Choroid plexus epithelial cell (primary cell): ENCODE results near the gene TMEM204.
A peak's percentile ranks its signal among the peaks of the same experiment; 100 is the strongest.

Source experiments
- DNase-seq: peaks from one replicate; pipeline ENCODE4 v3.0.0-alpha.2; 2010; ENCODE audit warnings: low read depth
- H3K4me3 ChIP-seq: 2 replicates; pipeline ENCODE4 v1.5.1; 2011; ENCODE audit warnings: low read depth, mild to moderate bottlenecking, control low read depth, low read length, moderate library complexity
- CTCF ChIP-seq: conservative IDR thresholded peaks from 2 replicates; pipeline ENCODE4 v1.5.1; 2011; ENCODE audit warnings: low read depth, mild to moderate bottlenecking, control low read depth, inconsistent platforms, low read length, moderate library complexity

The TMEM204 gene

DNA sequence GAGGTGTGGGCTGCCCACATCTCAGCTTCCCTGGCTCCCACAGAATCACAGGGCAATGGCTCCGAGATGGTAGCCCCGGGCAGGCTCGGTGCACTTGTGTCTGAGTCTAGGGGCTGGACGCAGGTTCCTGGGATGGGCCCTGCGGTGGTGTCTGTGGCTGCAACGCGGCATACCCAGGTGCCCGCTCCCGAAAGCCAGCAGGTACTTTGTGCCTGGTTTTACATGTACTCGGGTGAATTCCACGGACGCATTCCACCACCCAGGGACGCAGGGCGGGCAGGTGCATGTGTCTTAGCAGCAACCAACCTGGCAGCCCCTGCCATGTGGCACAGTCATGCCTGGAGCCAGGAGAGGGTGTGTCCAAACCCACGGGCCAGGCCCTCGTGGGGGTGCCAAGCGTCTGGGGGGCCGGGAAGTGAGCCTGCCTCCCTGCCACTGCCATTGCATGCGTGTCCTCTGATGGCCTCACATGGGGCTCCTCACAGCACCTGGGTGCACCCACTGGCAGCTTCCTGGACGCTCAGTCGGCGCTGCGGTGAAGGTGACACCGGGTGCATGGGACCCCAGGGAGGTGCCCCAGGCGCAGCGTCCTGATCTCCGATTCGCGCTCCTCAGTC lies 4.4 kb upstream of the TMEM204 start:
- no peak overlapping the region for H3K4me3 ChIP-seq
- TF ChIP-seq CTCF: no peak

DNA sequence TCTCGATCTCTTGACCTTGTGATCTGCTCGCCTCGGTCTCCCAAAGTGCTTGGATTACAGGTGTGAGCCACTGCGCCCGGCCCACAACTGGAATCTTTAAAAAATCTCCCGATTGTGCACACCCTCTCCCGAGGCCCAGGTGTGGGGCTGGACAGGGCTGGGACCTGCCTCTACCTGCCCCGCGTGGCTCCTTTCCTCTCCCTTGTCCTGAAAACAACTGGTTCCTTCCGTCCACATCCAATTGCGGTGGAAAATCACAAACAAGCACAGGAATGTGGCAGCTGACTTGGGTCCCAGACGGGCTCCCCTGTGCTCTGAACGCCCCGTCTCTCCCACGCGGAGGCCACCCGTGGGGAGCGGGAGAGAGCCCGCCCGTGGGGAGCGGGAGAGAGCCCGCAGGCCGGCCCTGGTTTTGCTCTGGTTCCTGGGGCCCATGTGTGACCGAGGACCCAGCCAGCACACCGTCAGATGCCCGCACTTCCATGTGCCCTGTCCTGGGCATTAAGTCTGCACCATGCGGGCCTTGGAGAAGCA lies 3.0 kb upstream of the TMEM204 start:
- DNase-seq: no peak
- TF ChIP-seq CTCF: no peak
- H3K4me3 ChIP-seq: no peak overlapping the region

More for the DNA sequence above, 4.4 kb upstream of the TMEM204 start:
- DNase-seq: no peak

DNA sequence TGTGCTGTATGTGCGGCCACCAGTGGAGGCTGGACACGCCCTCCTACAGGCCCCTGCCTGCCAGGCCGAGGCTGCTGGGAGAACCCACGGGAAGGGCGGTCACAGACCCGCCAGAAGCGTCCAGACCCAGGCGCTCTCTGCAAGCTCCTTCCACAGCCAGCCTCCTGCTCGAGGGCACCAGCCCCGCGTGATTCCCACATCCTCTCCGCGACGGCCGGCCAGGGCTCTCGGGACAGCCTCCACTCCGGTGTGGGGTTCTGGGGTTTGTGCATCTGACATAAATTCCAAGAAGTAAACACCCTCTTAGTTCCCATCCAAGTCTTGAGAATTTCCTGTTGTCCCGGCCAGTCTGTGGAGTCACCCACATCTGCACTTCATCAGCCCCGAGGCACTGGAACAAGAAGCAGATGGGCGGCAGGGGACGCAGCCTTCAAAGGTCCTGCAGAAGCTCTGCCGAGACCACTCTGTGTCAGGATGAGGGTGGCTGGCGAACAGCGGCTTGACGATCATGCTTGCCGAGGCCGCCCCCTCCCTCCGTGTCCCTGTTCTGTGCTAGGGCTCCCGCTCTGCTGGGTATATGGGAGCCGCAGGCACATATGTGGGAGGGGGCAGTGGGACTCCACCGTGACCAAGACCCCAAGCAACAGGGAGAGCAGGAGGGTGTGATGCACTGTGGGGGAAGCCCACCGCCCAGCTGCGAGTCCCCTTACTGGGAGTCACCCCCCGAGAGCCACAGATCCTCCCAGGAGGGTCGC lies 2.4 kb upstream of the TMEM204 start:
- peak; percentile 42 for DNase-seq
- TF ChIP-seq CTCF: no peak
- no peak overlapping the region for H3K4me3 ChIP-seq

DNA sequence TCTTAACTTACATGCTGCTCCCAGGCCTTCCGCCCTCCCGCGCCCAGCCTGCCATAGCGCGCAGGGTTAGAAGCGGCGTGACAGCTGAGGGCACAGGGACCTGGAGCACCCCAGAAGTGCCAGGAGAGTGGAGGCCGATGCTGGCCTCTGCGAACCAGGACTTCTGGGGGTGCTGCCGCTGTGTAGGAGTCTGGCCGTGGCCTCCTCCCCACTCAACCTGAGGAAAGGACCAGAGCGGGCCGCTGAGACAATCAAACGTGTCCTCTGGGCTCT lies 1.9 kb upstream of the TMEM204 start:
- H3K4me3 ChIP-seq: no peak overlapping the region
- no peak for DNase-seq
- TF ChIP-seq CTCF: no peak

- DNase-seq: no peak
- no peak overlapping the region for H3K4me3 ChIP-seq
- no peak for TF ChIP-seq CTCF
Measured at GRCh38 chr16:1532081-1532760, 1.2 kb upstream of the TMEM204 start.

DNA sequence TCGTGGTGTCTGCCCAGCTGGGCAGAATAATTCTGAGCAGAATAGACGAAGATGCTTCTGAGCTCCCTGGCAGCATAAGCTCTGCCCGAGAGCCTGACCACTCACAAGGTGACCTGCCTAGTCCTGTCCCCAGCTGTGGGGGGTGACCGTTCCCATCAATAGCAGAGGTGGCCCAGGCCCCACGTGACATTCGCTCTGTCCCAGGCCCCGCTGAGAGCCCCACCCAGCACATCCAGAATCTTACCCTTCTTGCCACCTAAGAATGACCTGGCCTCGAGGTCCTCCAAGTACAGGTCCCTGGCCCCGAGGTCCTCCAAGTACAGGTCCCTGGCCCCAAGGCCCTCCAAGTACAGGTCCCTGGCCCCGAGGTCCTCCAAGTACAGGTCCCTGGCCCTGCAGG lies 695 bp upstream of the TMEM204 start:
- TF ChIP-seq CTCF: no peak
- DNase-seq: no peak
- H3K4me3 ChIP-seq: no peak overlapping the region
